CD4-positive, alpha-beta T cell treated with Interferon alpha-2 for 1 hour (primary cell): Measurements from ENCODE around the gene TRAF2.

Source experiments
- DNase-seq, 2 donors: peaks; one replicate each; pipeline ENCODE4 v3.0.0-alpha.2; 2020 to 2022

TRAF2 gene

DNA sequence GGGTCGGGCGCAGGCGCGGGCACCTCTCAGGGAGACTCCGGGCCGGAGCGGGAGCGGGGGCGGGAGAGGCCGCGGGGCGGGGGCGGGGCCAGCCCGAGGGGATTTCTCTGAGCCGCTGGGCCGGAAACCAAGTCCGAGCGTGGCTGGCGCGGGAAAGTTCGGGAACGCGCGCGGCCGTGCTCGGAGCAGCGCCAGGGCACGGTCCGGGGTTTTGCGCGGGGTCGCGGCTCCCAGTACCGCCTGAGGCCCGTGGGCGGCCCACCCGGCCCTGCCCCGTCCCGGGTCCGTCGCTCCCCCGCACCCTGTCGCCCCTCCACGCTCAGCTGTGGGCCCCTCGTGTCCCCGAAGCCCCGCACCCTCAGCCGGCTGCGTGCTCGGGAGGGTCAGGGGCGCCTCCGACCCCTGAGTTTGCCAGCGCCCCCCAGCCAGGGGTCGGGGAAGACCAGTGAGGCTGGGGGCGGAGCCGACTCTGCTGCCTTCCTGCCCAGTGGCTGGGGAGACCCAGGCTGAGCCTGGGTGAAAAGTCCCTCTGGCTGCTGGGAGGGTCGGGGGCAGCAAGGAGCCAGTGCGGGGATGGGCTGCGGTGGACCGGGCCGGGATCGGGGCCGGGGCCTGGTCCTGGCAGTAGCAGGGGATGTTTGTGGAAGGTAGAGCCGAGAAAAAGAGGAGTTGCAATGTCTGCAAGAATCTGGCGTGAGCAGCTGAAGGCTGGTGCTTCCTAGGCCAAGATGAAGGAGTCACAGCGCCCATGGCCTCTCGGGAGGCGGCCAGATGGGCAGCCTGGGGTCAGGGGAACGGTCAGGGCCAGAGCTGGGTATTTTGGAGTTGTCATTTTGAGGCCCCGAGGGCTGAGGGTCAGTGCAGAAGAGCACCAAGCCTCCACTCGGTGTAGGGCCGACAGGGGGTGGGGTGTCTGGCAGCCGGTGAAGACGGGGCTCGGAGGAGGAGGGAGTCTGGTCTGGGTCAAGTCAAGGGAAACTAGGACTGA is 588 bp downstream of the TRAF2 start:
- DNase-seq: peak in 1 of 2 donors; percentile 39

DNA sequence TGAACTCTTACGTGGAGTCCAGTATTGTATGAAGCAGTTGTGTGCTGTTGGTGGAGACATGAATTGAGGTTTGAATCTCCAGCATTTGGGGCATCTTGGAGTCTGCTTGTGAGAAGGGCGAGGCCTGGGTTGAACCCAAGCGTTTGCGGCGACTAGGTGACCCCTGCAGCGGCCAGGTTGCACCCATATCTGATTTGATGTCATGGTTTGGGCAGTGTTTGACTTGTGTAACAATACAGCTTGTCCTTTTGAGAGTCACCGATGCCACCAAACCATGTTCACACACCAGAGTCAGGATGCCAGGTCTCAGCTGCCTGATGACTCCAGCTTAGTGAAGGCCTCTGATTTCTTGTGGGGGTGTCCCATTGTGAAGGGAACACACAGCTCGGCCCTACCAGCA is 2.1 kb downstream of the TRAF2 start:
- DNase-seq: no peak

DNA sequence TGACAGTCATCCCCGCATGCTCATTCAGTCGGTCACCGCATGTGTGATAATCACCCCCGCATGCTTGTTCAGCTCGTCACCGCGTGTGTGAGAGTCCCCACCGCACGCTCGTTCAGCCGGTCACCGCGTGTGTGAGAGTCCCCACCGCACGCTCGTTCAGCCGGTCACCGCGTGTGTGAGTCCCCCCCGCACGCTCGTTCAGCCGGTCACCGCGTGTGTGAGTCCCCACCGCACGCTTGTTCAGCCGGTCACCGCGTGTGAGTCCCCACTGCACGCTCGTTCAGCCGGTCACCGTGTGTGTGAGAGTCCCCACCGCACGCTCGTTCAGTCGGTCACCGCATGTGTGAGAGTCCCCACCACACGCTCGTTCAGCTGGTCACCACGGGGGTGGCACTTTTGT is 3.5 kb downstream of the TRAF2 start:
- DNase-seq: no peak

DNA sequence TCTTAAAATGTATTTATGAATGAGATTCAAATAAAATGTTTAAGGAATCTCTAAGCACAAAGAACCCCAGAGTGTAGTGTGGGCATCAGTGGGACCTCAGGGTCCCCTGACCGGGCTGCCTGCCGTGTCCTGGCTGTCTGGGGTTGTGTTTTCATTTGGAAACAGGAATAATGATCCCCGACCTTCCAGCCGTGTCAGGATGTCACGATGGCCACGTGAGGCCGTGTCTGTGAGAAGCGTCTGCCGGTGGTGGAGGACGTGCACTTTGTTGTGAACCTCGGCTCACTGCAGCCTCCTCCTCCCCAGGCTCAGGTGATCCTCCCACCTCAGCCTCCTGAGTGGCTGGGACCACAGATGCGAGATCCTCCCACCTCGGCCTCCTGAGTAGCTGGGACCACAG is 4.3 kb downstream of the TRAF2 start:
- DNase-seq: no peak

DNA sequence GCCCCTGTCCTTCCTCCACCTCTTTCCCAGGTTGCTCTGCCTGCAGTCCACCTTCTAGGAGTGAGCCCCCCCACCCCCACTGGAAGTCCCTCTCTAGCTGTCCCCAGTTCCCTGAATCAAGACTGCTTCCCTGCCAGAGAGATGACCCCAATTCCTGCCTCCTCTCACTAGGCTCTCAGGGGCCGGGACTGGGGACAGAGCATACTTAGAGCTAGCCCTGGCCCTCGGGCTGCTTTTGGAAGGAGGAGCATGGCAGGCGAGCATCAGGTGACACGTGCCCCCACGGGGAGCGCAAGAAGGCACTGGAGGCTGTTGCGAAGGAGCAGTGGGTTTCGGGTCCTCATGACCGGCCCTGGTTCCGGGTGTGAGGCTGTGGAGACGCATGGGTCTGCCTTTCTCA is 9.7 kb downstream of the TRAF2 start:
- no peak for DNase-seq

DNA sequence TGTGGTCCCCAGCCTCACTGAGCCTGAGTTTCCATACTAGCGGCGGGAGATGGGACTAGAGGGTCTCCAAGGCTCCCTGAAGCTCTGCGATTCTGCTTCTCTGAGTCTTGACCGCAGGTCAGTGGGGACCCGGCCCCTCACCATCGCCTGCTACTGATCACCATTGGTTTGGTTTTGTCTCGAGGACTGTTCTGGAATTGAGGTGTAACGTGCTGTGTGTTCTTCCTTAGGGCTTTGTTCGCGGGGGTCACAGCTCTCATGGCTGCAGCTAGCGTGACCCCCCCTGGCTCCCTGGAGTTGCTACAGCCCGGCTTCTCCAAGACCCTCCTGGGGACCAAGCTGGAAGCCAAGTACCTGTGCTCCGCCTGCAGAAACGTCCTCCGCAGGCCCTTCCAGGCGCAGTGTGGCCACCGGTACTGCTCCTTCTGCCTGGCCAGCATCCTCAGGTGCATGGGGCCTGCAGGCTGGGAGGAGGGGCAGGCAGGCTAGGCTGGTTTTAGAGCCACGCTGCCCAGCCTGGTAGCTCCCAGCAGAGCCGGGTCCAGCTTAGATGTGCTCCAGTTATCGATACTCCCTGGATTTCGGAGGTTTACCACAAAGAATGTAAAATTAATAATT is 12.3 kb downstream of the TRAF2 start:
- no peak for DNase-seq

DNA sequence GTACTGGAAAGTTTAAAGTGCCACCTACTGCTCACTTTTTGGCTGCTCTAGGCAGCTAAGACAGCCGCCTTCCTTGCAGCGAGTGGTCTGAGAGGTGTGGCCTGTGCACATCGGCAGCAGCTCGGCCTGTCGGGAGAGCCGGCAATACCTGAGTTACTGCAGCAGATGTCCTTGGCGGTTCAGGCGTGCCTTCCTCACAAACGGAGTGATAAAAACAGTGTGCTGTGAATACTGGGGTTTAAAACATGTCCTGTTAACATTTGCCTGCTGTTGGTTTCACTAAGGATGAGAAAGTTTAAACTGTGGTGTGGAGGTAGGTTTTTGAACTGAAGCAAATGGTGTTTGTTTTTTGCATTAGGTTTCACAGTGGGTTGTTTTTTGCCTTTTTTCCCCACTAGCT is 12.9 kb downstream of the TRAF2 start:
- peak in 1 of 2 donors; percentile 9 for DNase-seq

DNA sequence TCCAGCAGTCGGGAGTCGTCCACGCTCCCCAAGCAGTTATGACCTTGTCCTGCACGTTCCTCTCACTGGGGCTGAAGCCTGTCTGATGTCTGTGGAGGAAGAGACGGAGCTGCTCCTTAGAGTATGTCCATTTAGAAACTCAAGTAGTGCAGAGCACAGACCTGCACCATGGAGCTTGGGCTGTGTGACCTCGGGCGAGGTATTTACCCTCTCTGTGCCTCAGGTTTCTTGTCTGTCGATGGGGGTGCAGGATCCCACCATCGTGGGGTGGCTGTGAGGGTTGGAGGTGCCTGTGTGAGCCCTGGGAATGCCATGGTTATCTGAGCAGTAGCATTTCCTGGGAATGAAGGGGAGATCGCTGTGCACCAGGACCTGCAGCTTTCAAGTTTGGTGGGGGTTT is 14.2 kb downstream of the TRAF2 start:
- DNase-seq: no peak

DNA sequence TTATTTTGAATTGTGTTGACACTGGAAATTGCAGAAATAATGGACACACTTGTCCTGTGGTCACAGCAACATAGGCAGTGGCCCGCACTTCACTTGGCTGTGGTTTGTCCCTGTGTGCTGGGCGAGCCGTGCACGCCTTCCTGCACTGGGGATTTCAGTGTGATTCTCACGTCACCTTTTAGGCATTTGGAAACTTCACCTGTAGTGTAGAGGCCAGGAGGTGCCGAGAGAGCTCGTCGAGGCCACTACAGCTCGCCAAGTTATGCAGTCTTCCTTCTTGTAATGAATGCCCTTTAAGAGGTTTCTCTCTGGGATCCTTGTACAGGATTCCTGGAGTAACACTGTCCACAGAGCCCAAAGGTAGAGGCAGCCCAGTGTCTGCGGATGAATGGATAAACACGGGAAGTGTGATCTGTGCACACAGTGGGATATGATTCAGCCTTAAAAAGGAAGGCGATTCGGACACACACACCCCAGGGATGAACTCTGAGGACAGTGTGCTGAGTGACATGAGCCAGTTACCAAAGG is 14.7 kb downstream of the TRAF2 start:
- DNase-seq: no peak

DNA sequence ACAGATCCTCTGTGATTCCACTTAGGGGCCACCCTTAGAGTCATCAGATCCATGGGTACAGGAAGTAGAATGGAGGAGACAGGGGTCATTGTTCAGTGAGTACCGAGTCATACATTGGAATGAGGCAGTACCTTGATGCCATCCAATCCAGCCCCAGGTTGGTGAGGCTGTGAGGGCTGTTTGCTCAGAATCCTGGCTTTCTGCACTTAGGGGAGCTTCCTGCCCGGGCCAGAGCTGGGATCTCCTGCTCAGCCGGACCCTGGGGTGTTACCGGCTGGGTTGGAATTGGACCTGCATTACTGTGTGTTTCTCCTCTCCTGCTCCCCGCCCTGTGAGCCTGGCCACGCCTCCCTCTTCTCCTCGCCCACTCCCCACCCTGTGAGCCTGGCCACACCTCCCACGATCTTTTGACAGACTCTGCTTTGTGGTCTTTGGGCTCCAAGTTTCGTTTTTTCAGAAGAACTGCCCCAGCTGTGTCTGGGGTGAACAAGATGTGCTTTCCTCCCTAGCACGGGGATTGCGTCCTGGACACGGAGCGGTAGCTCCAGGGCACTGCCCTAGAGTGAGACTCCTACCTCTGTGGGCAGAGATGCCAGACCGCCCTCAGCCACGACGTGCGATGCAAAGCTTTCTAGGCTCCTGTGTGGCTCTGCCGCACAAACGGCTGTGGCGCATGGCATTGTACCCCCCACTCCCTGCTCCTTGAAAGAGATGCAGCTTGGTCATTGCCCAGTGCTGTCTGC is 15.4 kb downstream of the TRAF2 start:
- DNase-seq: peak; percentile 84 to 90

DNA sequence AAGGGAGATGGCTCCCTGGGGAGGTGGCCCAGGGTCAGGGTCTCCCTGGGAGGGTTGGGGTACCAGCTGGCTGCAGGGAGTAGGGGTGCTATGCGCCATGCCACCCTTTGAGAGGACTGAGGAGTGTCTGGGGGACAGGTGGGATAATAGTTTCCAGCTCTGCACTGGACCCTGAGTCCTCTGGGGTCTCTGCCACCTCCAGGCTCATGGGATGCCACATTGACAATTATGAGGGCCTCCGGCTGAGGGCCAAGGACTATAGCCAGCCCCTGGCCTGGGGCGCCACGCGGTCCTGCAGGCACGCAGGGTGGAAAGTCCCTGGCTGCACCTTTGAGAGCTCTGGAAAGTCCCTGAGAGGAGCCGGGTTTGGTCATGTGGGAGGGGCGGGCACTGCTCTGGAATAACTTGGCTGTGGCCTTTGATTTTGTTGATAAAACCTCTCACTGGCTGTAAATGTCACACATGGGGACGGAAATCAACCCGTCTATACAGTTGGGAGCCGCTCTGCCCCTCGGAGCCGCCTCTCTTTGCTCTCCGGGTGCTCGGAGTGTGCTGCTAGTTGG is 16.0 kb downstream of the TRAF2 start:
- peak; percentile 85 to 92 for DNase-seq

DNA sequence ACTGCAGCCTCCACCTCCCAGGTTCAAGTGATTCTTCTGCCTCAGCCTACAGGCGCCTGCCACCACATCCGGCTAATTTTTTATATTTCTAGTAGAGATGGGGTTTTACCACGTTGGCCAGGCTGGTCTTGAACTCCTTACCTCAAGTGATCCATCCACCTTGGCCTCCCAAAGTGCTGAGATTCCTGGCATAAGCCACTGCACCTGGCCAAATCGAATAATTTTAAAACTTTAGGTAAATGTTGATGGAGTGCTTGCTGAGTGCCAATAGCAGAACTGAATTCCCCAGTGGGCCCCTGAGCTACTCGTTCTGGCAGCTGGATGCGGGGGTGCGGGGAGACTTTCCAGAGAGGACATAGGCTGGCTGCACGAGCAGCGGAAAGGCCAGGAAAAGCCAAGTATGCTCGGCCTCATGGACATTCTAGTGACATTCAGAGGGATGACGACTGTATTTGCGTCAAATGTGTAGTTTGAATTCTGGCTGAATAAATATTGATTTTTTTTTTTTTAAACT is 16.8 kb downstream of the TRAF2 start:
- DNase-seq: peak in 1 of 2 donors; percentile 58

DNA sequence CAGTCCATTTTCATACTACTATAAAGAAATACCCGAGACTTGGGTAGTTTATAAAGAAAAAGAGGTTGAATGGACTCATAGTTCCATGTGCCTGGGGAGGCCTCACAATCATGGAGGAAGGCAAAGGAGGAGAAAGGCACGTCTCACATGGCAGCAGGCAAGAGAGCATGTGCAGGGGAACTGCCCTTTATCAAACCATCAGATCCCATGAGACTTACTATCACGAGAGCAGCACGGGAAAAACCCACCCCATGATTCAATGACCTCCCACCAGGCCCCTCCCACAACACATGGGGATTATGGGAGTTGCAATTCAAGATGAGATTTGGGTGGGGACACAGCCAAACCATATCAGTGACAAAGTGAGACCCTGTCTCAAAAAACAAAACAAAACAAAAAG is 19.9 kb downstream of the TRAF2 start:
- no peak for DNase-seq

DNA sequence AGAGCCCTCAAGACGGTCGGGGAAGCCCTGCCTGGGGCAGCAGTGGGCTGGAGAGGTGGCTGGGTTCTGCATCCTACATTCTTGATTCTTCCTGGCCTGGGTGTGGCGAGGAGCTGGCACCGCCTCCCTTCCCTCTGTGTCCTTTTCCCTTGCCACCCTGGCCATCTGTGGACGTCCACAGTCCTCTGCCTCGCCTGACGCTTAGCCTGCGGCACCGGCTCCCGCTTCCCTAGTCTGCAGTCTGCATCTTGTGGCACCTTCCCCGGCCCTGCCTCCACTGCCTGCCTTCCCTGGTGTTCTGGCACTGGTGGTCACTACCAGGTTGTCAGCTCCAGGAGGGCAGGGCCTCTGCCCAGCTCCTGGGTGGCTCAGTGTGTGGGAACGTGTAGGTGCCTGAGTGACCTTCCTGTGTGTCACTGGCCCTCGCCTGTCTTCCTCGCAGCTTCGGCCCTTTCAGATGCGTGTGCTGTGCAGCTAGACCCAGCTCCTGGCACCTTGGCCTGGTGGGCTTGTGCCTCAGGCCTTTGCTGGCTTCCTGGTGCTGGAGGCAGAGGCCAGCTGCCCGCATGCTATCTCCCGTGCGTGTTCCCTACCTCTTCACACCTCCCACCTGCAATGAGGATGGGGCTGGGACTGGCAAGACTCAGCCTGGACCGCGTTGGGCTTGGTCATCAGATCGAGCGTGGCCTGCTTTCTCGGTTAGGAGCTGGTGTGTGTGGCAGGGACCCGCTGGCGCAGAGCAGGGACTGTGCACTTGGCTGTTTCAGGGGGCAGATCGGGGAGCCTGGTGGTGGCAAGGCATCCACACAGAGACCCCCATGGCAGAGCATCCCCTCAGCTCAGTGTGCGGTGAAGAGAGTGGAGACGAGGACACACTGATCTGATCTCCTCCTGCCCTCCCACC is 20.9 kb downstream of the TRAF2 start:
- no peak for DNase-seq

DNA sequence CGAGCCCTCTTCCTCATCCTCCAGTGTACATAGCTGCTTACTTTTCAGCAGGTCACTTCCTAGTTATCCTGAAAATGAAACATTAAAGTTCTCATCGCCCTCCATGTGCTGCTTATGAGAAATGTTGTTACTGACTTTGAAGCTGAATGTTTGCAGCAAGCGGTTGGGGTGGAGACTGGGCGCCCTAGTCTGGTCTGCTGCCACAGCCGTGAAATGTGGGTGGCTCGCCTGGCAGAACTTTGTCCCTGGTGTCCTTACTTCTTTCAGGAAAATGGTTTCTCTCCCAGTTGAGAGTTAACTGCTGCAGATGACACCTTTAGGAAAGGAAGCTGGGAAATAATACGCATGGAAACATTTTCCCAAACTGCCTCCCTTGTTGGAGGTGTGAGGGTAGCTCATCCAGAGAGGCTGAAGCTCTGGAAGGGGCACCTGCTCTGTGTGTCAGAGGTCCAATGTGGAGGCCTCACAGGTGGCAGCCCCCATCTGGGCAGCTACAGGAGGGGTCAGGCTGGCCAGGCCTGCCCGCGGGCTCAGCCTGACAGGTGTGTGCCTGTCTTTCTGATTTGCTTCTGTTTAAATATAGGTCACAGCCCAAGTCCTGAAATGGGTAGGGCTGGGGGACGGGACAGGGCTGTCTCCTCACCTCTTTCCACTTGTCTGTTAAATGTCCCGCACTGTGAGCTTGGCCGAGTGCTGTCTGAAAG is 24.0 kb downstream of the TRAF2 start:
- DNase-seq: no peak

DNA sequence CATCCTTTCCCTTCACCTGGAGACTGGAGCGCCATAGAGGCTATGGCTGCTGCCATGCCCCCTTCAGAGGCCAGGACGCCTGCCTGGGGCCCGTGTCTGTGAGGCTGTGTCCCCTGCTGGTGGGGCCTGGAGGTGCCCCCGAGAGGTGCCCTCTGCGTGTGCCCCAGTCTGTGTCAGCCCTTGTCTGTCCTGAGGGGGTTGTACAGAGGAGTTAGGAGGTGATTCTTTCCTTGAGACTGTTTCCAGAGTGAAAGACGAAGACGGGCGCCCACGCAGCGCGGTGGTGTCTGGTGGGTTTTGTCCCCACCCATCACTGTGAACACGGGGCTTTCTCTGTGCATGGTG is 24.6 kb downstream of the TRAF2 start:
- DNase-seq: no peak

DNA sequence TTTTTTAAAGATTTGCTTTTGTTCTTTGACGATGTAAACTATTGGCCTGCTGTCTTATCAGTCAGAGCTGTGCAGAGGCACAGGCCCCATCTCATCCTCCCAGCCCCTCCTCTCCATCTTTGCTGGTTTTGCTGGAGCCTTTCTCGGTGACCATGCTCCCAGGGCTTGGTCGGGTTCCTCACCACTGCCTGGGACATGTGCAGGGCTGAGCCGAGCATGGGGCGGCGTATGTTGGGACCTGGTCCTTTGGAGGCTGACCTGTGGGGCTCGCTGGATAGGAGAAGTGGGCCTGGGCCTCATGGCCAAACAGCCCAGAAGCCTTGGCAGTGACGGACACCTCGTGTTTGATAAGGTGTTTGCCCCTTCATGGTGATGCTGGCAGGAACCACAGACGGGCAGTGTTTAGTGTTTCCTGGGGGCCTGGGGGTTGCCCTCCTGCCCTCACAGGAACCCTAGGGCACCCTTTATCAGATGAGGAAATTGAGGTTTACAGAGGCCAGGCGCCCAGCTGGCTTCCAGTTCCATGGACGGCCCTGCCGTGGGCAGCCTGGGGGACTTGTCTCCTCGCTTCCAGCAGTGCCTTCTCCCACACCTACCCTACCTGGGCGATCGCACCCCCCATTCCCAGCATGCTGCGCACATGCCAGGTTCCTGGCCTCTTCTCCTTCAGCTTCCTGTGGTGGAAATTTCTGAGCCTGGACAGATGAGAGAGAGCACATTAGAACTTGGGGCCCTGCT is 27.6 kb downstream of the TRAF2 start:
- DNase-seq: no peak

DNA sequence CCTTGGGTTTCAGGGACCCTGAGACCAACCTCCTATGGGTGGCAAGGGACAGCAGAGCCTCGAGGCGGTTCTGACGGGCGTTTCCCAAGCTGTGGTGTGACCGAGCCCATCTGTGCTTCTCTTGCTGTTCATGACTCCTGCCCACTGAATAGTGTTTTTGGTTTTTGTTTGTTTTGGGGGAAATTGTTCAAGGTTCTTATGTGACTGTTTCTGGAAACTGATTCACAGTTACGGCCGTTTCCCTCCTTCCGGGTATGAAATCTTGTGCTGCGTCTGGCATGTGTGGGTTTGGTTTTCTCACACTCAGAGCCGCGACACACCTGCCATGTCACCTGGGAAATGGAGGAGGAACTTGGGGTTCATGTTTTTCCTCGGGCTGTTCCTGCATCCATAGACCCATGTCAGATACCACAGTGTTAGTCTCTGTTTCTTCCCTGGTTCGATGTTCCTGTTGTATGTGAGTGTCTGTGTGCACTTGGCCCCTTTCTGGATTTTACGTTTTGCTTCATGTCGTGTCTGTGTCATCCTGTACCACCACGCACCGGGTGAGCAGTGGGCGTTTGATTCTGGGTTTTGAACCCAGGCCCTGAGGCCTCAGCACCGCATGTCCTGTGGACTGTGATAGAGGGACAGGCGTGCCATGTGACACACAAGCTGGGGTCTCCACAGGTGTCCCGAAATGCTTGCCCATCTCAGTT is 29.5 kb downstream of the TRAF2 start:
- no peak for DNase-seq

DNA sequence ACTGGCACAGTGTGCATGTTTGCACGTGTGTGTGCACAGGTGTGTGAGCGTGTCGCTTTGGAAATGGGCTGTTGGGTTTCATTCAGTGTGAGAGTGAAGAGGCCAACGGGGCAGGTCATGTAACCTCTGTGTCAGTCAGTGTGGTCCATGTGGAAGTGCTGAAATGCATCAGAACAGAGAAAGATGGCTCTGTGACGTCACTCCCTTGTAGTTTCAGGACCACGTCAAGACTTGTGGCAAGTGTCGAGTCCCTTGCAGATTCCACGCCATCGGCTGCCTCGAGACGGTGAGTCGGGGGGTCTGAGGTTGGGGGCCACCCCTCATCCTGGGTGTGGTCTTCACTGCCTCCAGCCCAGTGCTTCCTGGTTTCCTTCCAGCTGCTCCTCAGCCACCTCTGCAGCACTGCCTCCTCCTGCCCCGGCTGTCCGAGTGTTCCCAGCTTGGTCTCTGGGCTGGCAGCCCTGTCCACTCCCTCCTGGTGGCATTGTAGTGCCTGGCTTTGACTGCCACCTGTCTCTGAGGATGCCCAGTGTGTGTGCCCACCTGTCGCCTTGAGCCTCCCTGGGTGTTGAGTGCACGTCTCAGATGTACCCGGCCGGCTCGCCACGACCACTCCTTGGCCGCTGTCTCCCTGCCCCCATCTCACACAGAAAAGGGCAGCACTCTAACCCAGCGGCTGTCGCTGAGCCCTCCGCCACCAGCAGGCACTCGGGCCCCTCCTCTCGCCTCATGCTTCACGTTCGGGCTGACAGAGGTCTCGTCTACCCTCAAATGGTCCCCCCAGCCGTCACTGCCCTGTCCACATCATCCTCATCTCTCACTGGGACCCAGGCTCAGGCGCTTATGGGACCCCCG is 30.2 kb downstream of the TRAF2 start:
- DNase-seq: no peak
